ENCODE results near the gene AHSP.
"Not testable (repeated sequence)": the region's sequence is repeated elsewhere in the genome, so short reads cannot be mapped to it uniquely, and the experiment has no call there.

Gene AHSP, protein sequence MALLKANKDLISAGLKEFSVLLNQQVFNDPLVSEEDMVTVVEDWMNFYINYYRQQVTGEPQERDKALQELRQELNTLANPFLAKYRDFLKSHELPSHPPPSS

DNA sequence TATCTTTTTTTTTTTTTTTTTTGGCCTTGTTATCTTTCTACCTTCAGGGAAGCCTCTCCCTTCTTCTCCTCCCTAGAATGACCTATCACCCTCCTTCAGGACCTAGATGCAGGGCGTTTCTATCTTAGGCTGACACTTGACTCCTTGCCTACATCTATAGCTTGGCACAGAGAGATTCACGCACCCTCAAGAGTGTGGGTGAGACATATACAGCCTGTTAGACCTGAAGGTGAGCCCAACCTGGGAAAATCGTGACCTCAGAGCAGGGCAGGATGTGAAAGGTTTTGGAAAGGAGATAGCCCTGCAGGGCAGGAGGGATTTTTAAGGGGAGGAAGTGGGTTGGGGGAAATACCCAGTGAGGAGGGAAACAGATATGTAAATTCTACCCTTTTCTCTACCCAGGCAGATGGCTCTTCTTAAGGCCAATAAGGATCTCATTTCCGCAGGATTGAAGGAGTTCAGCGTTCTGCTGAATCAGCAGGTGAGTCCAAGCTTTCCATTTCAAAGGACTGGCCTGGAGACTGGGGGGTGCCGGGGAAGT lies at the start of gene AHSP:
TSS of gene AHSP (plus strand) at position 167 of the 541 bp plus-strand sequence. CDS start at position 407, 240 bp downstream.
- TF ChIP-seq, protein P1, sequence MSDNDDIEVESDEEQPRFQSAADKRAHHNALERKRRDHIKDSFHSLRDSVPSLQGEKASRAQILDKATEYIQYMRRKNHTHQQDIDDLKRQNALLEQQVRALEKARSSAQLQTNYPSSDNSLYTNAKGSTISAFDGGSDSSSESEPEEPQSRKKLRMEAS (IDR thresholded peaks at IDR 0.05; ENCODE audit: low read depth, low read length), result no peak
- no peak for TF ChIP-seq POLR2A (IDR thresholded peaks at IDR 0.05; ENCODE audit: extremely low read depth, insufficient read length)
- TF ChIP-seq MYC (IDR thresholded peaks at IDR 0.05; ENCODE audit: low read depth, low read length), result no peak
- TF ChIP-seq, protein P2, sequence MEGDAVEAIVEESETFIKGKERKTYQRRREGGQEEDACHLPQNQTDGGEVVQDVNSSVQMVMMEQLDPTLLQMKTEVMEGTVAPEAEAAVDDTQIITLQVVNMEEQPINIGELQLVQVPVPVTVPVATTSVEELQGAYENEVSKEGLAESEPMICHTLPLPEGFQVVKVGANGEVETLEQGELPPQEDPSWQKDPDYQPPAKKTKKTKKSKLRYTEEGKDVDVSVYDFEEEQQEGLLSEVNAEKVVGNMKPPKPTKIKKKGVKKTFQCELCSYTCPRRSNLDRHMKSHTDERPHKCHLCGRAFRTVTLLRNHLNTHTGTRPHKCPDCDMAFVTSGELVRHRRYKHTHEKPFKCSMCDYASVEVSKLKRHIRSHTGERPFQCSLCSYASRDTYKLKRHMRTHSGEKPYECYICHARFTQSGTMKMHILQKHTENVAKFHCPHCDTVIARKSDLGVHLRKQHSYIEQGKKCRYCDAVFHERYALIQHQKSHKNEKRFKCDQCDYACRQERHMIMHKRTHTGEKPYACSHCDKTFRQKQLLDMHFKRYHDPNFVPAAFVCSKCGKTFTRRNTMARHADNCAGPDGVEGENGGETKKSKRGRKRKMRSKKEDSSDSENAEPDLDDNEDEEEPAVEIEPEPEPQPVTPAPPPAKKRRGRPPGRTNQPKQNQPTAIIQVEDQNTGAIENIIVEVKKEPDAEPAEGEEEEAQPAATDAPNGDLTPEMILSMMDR (IDR thresholded peaks at IDR 0.05; ENCODE audit: low read depth, low read length), result no peak
- no peak within 1 kb of the TSS for H3K4me3 ChIP-seq (ENCODE audit: low read depth, low read length)
- no peak for DNase-seq (ENCODE audit: low read depth)

DNA sequence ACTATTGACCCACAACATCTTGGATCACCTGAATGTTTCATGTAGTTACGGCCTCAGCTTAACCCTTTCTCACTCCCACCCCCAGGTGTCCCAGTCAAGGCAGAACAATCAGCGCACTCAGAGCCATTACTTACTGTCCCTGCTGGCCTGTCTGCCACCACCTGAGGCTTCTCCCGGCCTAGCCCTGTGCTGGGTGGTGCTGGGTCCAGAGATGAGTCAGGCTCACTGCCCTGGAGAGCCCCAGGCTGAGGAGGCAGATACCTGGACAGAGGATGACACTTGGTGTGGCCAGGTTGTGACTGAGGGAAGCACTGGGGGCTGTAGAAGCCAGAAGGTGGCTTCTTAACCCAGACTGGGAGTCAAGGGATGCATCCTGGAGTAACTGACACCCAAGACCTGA lies 48.7 kb upstream of the AHSP start:
- TF ChIP-seq, protein P1 (IDR thresholded peaks at IDR 0.05; ENCODE audit: low read depth, low read length), result no peak
- TF ChIP-seq MYC (IDR thresholded peaks at IDR 0.05; ENCODE audit: low read depth, low read length) (no peak), POLR2A (IDR thresholded peaks at IDR 0.05; ENCODE audit: extremely low read depth, insufficient read length) (no peak)
- TF ChIP-seq, protein P2 (IDR thresholded peaks at IDR 0.05; ENCODE audit: low read depth, low read length), result no peak
- H3K4me3 ChIP-seq (ENCODE audit: low read depth, low read length), result no peak overlapping the region
- no peak for DNase-seq (ENCODE audit: low read depth)

DNA sequence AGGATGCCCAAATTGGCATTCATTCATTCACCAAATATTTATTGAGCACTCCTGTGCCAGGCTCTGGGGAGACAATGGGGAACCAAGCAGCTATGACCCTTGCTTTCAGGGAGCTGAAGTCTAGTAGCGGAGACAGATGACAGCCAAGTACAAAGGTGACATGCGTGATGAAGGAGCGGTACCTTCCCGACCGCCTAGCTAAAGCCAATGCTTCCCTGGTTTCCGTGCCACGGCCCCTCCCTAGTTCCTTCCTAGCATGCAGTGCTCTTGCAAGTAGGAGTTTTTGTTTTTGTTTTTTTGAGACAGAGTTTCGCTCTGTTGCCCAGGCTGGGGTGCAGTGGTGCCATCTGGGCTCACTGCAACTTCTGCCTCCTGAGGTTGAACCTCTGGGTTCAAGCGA lies 47.9 kb upstream of the AHSP start:
- TF ChIP-seq, protein P2 (IDR thresholded peaks at IDR 0.05; ENCODE audit: low read depth, low read length), result no peak
- TF ChIP-seq MYC (IDR thresholded peaks at IDR 0.05; ENCODE audit: low read depth, low read length) (no peak), POLR2A (IDR thresholded peaks at IDR 0.05; ENCODE audit: extremely low read depth, insufficient read length) (no peak)
- TF ChIP-seq, protein P1 (IDR thresholded peaks at IDR 0.05; ENCODE audit: low read depth, low read length), result no peak
- DNase-seq (ENCODE audit: low read depth), result no peak
- no peak overlapping the region for H3K4me3 ChIP-seq (ENCODE audit: low read depth, low read length)

DNA sequence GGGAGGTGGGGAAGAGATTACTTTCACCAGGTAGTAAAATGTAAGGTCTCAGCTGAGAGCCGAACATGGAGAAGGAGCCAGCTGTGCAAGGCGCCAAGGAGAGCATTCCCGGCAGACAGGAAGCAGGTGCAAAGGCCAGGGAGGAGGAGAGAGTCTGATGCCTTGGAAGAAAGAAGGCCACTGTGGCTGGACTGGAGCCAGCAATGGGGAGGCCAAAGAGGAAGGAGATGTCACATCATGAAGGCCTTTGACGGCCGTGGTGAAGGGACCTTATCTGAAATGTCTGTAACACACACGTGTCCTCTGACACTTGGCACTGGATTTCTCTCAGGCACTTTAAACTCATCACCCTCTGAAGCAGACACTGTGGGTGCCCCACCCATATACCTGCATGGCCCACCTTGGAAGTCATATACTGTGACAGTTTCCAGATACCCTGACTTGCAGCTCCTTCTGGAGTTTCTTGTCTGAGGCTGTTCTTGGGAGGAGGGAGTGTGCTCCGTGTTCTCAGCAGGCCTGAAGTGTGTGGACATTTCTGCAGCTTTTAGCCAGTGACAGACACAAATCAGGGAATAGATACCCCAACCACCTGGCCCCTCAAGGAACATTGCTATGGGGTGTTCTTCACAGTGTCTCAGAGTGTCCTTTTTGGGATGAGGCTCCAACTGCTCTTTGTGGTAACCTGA lies 46.7 kb upstream of the AHSP start:
- DNase-seq (ENCODE audit: low read depth), result no peak
- TF ChIP-seq, protein P1 (IDR thresholded peaks at IDR 0.05; ENCODE audit: low read depth, low read length), result no peak
- TF ChIP-seq, protein P2 (IDR thresholded peaks at IDR 0.05; ENCODE audit: low read depth, low read length), result no peak
- no peak for TF ChIP-seq POLR2A (IDR thresholded peaks at IDR 0.05; ENCODE audit: extremely low read depth, insufficient read length)
- TF ChIP-seq MYC (IDR thresholded peaks at IDR 0.05; ENCODE audit: low read depth, low read length), result no peak

DNA sequence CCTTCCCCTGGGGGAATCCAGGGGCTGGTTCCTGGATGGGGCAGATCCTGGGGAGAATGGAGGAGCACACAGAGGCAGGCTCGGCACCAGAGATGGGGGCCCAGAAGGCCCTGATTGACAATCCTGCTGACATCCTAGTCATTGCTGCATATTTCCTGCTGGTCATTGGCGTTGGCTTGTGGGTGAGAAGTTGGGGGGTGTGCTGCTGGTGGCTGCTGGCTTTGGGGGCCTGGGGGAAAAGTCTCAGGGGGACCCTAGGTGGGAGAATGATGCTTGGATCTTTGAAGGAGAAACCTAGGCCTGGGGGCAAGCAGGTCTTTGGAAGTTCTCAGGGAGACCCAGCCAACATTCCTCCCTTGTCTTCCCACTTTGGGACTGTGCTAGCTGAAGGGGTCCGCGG lies 44.6 kb upstream of the AHSP start, which contains the start of gene SLC5A2:
TSS of gene SLC5A2 (plus strand) at position 43 of the 400 bp plus-strand sequence. CDS start at position 57, 14 bp downstream.
- DNase-seq (ENCODE audit: low read depth), result no peak
- no peak within 1 kb of the TSS for H3K4me3 ChIP-seq (ENCODE audit: low read depth, low read length)
- TF ChIP-seq MYC (IDR thresholded peaks at IDR 0.05; ENCODE audit: low read depth, low read length) (no peak), POLR2A (IDR thresholded peaks at IDR 0.05; ENCODE audit: extremely low read depth, insufficient read length) (no peak)
- TF ChIP-seq, protein P1 (IDR thresholded peaks at IDR 0.05; ENCODE audit: low read depth, low read length), result no peak
- TF ChIP-seq, protein P2 (IDR thresholded peaks at IDR 0.05; ENCODE audit: low read depth, low read length), result no peak

More for the DNA sequence above, 46.7 kb upstream of the AHSP start:
- H3K4me3 ChIP-seq (ENCODE audit: low read depth, low read length), result no peak overlapping the region

DNA sequence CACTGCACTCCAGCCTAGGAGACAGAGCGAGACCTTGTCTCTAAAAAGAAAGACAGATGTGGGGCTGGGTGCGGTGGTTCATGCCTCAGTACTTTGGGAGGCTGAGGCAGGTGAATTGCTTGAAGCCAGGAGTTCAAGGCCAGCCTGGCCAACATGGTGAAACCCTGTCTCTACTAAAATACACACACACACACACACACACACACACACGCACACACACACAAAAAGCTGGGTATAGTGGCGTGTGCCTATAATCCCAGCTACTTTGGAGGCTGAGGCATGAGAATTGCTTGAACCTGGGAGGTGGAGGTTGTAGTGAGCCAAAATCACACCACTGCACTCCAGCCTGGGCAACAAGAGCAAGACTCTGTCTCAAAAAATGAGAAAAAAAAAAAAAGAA lies 43.7 kb upstream of the AHSP start:
- not testable (repeated sequence) for H3K4me3 ChIP-seq (ENCODE audit: low read depth, low read length); DNase-seq (ENCODE audit: low read depth)
